ENCODE data around the gene KPNA4. TPM values are rescaled to one million over a fixed set of nuclear protein-coding genes. Genes with fewer than 3 reads are reported as not detected.

The KPNA4 gene
- polyA plus RNA-seq, 3 donors = 4.4 to 14.7 (median 4.5) TPM

GRCh38 chr3:160562952-160563351, 2.4 kb downstream of the KPNA4 start:
- Mint-ChIP-seq H3K4me3 (peak overlapping the region in 1 of 2 donors; percentile 92), H3K36me3 (peaks cover 6% of the 10 kb centered on the region in 2 donors), H3K4me1 (peaks cover 71% of the 10 kb centered on the region), H3K9me3 (no peaks in the 10 kb centered on the region), H3K27ac (peak overlapping the region in 1 of 7 donors; percentile 51), H3K27me3 (ENCODE audit: low read depth in 3 of 3) (peaks cover 0 to 5% (median 0%) of the 10 kb centered on the region in 3 donors)
- H3K4me1 ChIP-seq (ENCODE audit: control insufficient read depth in 1 of 2, insufficient read depth in 2 of 2, low read length in 2 of 2) = peaks cover 24 to 43% of the 10 kb centered on the region in 2 donors
- H3K4me2 ChIP-seq (replicated peaks; ENCODE audit: extremely low read depth, low read length, poor library complexity, severe bottlenecking) = peak overlapping the region; percentile 86
- WGBS (ENCODE audit: insufficient coverage) = no CpG with 5 or more reads among the region's 3 CpGs
- H4K20me1 ChIP-seq (ENCODE audit: insufficient read depth, low read length) = peaks cover 66% of the 10 kb centered on the region
- no peak for DNase-seq
- no peak overlapping the region for H3K27ac ChIP-seq (ENCODE audit: low read depth in 1 of 2, low read length in 2 of 2)
- H3K27me3 ChIP-seq (ENCODE audit: control insufficient read depth in 2 of 2, insufficient read depth in 2 of 2, low read length in 2 of 2) = no peaks in the 10 kb centered on the region
- peaks cover 87% of the 10 kb centered on the region for H3K79me2 ChIP-seq (ENCODE audit: insufficient read depth, low read length)
- no peaks in the 10 kb centered on the region for H3K36me3 ChIP-seq (replicated peaks in 1 of 2; ENCODE audit: control insufficient read depth in 1 of 2, insufficient read depth in 2 of 2, low read length in 2 of 2)
- H3K9ac ChIP-seq (ENCODE audit: insufficient read depth, low read length, poor library complexity, severe bottlenecking) = no peak overlapping the region
- H3K9me3 ChIP-seq (replicated peaks in 1 of 2; ENCODE audit: control insufficient read depth in 1 of 2, insufficient read depth in 1 of 2, low read length in 2 of 2) = no peaks in the 10 kb centered on the region
- peak overlapping the region in 1 of 3 experiments; percentile 83 for H3K4me3 ChIP-seq (replicated peaks in 1 of 3; ENCODE audit: low read depth in 2 of 3, low read length in 3 of 3)
- intact Hi-C loops (cut with micrococcal nuclease) = loop anchor here in 1 of 2 donors (10.0 kb wide), 1 partner anchor 192 kb away; the partner anchor contains the start of gene PPM1L
- no peak overlapping the region for H2AFZ ChIP-seq (ENCODE audit: insufficient read depth, low read depth, low read length, poor library complexity, severe bottlenecking)
- no peak for TF ChIP-seq CTCF (IDR thresholded peaks at IDR 0.05)

DNA sequence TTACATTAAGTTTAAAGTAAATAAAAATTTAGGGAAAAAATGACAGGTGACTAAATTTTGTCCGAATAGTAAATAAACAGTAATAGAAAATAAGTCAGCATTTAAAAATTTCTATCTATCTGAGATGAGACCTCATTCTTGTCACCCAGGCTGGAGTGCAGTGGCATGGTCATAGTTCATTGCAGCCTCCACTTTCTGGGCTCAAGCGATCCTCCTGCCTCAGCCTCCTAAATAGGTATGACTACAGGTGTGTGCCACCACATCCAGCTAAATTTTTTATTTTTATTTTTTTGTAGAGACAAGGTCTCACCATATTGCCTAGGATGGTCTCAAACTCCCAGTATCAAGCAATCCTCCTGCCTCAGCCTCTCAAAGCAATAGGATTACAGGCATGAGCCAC, 7.8 kb downstream of the KPNA4 start:
- peaks cover 0 to 3% of the 10 kb centered on the region in 2 donors for H3K36me3 ChIP-seq (replicated peaks in 1 of 2; ENCODE audit: control insufficient read depth in 1 of 2, insufficient read depth in 2 of 2, low read length in 2 of 2)
- H3K4me3 ChIP-seq (replicated peaks in 1 of 3; ENCODE audit: low read depth in 2 of 3, low read length in 3 of 3) = no peak overlapping the region
- H3K4me3 Mint-ChIP-seq = no peak overlapping the region
- WGBS (ENCODE audit: insufficient coverage) = no CpG with 5 or more reads among the region's 2 CpGs
- H3K36me3 Mint-ChIP-seq = peaks cover 2 to 6% of the 10 kb centered on the region in 2 donors
- H3K4me1 ChIP-seq (ENCODE audit: control insufficient read depth in 1 of 2, insufficient read depth in 2 of 2, low read length in 2 of 2) = peaks cover 0 to 11% of the 10 kb centered on the region in 2 donors
- peaks cover 0 to under 1% (median 0%) of the 10 kb centered on the region in 7 donors for H3K9me3 Mint-ChIP-seq
- no peaks in the 10 kb centered on the region for H3K27me3 Mint-ChIP-seq (ENCODE audit: low read depth in 3 of 3)
- H3K27me3 ChIP-seq (ENCODE audit: control insufficient read depth in 2 of 2, insufficient read depth in 2 of 2, low read length in 2 of 2) = no peaks in the 10 kb centered on the region
- H3K4me2 ChIP-seq (replicated peaks; ENCODE audit: extremely low read depth, low read length, poor library complexity, severe bottlenecking) = no peak overlapping the region
- H3K9ac ChIP-seq (ENCODE audit: insufficient read depth, low read length, poor library complexity, severe bottlenecking) = no peak overlapping the region
- peaks cover 100% of the 10 kb centered on the region for H4K20me1 ChIP-seq (ENCODE audit: insufficient read depth, low read length)
- peaks cover 100% of the 10 kb centered on the region for H3K79me2 ChIP-seq (ENCODE audit: insufficient read depth, low read length)
- intact Hi-C loops (cut with micrococcal nuclease) = no loop called here
- H3K4me1 Mint-ChIP-seq = peaks cover 44% of the 10 kb centered on the region
- H3K9me3 ChIP-seq (replicated peaks in 1 of 2; ENCODE audit: control insufficient read depth in 1 of 2, insufficient read depth in 1 of 2, low read length in 2 of 2) = no peaks in the 10 kb centered on the region
- no peak for DNase-seq
- no peak overlapping the region for H3K27ac ChIP-seq (ENCODE audit: low read depth in 1 of 2, low read length in 2 of 2)
- TF ChIP-seq CTCF (IDR thresholded peaks at IDR 0.05) = no peak
- H2AFZ ChIP-seq (ENCODE audit: insufficient read depth, low read depth, low read length, poor library complexity, severe bottlenecking) = no peak overlapping the region
- no peak overlapping the region for H3K27ac Mint-ChIP-seq

All from CD14-positive monocyte (primary cell).